GM21723 (cell line): Measurements from ENCODE around the gene HAPLN2.

Experiments
- ATAC-seq: cut with Tn5 transposase; IDR thresholded peaks from one replicate; pipeline ENCODE4 v1.9.1; 2021; ENCODE audit warnings: mild to moderate bottlenecking, moderate library complexity; ENCODE audit not compliant: unreplicated experiment

The HAPLN2 gene

DNA sequence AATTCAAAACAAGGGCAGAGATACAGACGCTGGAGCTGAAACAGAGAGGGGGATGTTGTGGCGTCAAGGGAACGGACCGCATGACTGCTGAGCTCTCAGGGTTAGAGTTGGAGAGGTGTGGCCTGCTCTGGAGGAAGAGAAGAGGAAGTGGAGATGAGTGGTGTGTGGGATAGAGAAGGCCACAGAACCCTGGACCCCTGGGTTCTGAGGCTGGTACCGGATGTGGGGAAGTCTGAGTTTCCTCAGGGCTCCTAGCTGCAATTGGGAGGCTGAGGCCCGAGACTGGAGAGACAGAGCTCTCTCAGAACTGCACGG, 24.5 kb downstream of the HAPLN2 start:
- ATAC-seq = no peak

DNA sequence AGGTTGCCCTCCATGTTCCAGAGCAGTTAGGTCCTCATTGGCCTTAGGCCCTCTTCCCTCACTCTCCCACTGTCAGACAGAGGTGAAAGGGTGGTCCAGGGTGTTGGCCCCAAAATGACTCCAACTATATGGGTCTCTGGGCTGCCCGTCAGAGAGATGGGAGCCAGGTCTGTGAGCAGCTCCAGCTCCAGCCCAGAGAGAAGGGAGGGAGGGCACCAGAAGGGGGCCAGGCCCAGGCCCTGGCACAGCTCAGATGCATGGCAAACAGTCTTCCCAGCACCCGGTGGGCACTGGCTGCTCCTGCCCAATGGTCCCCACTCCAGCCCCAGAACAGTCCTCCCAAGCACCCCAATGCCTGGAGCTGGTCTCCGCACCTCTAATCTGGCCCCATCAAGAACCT, 24.9 kb downstream of the HAPLN2 start:
- ATAC-seq = no peak

DNA sequence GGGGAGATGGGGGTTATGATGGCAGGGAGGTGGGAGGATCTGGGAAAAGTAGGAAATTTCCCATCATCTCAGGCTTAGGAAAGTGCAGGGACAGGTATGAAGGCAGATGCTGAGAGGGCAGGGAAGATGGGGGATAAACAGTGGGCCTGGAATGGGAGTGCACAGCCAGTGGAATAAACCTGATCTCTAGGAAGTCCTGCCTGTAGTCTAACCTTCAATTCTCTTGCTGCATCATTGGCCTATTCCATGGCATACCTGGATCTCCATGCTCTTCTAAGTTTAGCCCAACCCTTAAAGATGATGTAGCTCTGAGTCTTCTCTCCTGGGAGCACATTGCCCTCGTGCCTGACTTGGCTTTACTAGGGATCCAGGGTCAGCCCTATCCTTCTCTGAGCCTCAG, 25.4 kb downstream of the HAPLN2 start:
- no peak for ATAC-seq

DNA sequence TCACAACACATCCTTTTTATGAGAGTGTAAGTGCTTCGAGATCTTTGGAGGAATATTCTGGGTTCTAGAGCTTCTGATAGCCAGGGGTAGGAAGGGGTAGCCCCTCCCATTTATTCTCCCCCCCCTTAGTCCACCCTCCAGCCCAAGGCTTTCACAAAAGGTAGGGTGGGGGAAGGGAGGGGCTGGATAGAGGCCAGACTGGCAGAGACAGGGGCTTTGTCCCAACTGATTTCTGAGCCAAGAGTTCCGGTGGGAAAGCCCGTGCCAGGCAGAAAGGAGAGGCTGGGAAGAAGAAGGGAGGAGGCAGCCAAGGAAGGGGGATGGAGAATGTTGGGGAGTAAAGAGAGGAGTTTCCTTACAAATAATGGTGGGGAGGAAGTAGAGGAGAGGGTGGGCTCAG, 25.8 kb downstream of the HAPLN2 start:
- ATAC-seq = no peak

DNA sequence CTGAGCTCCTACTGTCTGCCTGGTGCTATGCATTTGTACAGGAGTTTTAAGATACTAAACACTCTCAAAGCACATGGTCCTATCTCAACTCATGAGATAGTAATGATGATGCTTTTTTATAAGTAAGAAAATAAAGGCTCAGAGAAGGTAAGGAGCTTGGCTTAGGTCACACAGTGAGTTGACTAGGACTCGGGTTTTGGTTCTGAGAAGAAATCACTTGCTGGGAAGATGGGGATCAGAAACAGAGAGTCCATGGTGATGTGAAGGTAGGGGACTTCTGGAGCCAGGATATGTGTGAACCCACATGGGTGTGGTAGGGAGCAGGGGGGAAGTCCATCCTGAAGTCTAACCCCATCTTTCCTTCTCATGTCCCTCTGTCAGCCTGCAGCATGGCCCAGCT, 26.5 kb downstream of the HAPLN2 start:
- ATAC-seq = no peak

DNA sequence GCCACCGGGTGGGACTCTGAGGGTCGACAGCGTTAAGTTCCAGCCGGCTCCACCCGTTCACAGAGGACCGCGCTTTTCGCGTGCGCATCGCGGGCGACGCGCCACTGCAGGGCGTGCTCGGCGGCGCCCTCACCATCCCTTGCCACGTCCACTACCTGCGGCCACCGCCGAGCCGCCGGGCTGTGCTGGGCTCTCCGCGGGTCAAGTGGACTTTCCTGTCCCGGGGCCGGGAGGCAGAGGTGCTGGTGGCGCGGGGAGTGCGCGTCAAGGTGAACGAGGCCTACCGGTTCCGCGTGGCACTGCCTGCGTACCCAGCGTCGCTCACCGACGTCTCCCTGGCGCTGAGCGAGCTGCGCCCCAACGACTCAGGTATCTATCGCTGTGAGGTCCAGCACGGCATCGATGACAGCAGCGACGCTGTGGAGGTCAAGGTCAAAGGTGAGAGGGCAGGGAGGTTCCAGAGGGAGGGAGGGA, 27.6 kb downstream of the HAPLN2 start:
- ATAC-seq = no peak

DNA sequence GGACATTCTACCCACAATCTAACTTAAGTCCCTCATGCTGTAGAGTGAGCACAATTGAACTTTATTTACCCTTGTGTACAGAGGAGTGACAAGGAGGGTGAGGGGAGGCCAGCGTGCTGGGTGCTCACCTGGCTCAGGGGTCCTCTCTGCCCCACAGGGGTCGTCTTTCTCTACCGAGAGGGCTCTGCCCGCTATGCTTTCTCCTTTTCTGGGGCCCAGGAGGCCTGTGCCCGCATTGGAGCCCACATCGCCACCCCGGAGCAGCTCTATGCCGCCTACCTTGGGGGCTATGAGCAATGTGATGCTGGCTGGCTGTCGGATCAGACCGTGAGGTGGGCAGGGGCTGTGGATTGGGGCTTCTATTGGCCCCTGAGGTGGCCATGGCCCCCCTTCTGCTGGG, 28.1 kb downstream of the HAPLN2 start:
- no peak for ATAC-seq

DNA sequence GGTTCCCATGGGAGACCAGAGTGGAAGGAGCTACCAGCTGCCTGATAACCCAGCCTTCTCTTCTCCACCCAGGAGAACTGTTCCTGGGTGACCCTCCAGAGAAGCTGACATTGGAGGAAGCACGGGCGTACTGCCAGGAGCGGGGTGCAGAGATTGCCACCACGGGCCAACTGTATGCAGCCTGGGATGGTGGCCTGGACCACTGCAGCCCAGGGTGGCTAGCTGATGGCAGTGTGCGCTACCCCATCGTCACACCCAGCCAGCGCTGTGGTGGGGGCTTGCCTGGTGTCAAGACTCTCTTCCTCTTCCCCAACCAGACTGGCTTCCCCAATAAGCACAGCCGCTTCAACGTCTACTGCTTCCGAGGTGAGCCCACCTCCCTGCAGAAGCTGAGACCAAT, 29.3 kb downstream of the HAPLN2 start:
- no peak for ATAC-seq

DNA sequence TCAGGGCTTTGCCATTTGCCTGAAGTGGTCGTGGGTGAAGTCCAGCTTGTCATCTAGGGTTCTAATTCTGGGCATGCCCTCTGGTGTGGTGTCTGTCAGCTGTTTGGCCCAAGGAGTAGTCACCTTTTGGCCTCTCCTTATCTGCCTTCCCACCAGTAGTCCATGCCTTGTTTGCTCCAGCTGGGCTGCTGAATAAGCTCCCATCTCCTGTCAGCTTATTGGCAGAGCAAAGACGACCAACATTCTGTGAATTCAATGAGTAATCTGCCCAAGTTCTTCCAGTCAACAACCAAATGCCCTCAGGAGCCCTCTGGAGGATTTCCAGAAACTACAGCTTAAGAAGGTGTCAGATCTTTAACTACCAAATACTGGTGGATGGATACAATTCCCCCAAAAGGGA, 29.7 kb downstream of the HAPLN2 start:
- no peak for ATAC-seq

DNA sequence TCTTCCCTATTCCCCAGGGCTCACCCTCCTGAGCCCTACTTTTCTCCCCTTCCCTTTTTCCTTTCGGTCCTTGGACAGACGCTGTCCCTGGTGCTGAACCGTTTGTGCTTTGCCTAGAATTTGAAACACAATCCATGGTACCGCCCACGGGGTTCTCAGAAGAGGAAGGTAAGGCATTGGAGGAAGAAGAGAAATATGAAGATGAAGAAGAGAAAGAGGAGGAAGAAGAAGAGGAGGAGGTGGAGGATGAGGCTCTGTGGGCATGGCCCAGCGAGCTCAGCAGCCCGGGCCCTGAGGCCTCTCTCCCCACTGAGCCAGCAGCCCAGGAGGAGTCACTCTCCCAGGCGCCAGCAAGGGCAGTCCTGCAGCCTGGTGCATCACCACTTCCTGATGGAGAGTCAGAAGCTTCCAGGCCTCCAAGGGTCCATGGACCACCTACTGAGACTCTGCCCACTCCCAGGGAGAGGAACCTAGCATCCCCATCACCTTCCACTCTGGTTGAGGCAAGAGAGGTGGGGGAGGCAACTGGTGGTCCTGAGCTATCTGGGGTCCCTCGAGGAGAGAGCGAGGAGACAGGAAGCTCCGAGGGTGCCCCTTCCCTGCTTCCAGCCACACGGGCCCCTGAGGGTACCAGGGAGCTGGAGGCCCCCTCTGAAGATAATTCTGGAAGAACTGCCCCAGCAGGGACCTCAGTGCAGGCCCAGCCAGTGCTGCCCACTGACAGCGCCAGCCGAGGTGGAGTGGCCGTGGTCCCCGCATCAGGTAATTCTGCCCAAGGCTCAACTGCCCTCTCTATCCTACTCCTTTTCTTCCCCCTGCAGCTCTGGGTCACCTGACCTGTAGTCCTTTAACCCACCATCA, 33.1 kb downstream of the HAPLN2 start:
- ATAC-seq = no peak

DNA sequence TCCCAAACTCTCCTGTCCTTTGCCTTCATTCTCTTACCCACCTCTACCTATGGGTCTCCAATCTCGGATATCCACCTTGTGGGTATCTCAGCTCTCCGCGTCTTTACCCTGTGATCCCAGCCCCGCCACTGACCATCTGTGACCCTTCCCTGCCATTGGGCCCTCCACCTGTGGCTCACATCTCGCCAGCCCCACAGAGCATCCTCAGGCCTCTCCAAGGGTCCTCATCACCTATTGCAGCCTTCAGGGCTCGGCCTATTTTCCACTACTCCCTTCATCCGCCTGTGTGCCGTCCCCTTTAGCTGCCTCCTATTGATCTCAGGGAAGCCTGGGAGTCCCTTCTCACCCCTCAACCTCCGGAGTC, 33.8 kb downstream of the HAPLN2 start:
- ATAC-seq = no peak

DNA sequence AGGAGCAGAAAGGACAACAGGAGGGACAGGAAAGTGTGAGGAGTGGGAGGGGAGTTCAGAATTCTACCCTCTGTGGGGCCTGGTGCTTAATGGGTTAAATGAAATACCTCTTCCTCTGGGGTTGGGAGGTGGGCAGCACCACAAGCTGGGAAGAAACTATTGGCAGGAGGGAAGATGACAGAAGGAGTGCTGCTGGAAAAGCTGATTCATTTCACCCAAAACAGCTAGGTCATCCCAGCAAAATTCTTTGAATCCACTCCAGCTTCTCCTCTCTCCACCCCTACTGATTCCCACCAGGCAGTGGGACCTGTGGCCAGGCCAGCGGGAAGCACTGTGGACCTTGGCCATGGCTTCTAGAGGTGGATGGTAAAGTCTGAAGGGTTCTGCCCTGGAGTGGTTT, 35.5 kb downstream of the HAPLN2 start:
- ATAC-seq = no peak

DNA sequence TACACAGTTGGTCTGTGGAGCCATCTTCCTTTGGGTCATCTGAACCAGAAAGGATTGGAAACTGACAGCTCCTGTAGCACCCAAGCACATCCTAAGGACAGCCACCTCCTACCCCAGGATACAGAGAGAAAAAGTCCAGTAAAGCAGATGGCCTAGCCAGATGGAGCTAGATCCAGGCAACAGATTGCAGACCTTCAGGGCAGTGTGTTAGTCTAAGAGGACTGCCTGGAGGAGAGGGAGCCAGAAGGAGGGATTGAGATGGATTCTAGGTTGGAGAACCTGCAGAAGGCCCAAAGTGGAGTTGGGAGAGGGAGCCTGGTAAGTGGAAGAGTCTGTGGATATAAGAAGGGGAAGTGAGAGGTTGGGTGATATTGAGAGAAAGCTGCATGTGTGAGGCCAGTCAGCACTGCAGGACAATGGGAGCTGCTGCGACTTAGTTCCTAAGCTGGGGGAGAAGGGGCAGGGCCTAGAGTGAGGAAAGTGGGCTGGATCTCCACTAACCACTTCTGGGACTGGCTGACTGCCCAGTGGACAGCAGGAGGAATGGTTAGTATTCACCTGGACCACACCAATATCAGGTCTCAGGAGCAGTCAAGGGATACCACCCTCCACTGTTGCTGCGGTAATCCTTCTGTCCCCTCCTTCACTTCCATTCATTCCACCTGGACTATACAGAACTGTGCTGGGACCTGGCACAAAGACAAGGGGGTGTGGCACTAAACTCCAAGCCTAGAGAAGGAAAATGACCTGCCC, 36.1 kb downstream of the HAPLN2 start:
- ATAC-seq = no peak

DNA sequence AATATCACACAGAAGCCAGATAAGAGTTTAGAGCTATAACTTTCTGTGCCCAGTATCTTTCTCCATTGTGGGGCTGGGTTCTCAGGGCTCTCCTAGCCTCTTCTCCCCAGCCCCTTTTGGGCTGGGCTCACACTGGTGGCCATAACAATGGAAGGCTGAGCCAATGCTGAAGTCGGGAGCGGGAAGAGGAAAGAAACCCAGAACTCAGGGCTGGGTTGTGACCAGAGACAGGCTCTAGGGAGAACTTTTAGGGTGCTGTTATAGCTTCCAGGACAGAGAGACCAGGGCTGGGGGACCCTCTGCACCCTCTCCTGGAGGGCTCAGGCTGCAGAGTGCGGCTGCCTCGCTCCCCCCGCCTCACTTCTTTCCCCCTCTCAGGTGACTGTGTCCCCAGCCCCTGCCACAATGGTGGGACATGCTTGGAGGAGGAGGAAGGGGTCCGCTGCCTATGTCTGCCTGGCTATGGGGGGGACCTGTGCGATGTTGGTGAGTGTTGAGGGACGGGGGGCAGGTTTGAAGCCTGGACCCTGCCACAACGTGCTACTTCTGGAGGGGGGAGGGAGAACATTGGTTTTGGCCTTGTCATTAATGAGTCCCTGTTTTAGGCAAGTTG, 36.8 kb downstream of the HAPLN2 start:
- no peak for ATAC-seq

DNA sequence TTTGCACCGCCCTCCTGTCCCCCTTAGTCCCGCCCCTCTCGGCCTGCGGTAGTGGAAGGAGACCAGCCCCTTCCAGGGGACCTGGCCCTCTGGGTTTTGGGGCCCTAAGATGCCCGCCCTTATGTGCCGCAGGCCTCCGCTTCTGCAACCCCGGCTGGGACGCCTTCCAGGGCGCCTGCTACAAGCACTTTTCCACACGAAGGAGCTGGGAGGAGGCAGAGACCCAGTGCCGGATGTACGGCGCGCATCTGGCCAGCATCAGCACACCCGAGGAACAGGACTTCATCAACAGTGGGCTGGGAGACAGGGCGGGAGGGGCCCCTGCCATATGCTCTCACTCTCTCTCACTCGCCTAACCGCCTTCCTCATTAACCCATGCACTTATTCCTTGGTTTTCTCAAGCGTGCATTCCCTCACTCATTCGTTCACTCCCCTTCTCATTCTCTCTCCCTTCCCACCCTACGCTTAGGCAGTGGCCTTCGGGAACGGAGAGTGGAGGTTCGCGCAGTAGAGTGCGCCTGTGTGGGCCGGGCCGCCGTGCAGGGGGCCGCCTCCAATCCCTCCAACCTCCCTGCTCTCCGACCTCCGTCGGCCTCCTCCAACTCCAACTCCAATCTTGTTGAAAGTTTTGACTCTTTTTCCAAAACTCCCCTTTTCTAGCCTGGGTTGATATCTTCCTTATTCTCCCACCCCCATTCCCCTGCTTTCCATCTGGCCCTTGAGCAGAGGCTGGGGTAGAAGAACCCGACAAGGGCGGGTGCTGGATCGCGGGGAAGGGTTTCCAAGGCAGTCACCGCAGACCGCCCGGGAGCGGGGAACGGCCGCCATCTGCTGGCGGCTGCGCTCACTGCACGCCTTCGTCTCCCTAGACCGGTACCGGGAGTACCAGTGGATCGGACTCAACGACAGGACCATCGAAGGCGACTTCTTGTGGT, 37.9 kb downstream of the HAPLN2 start:
- no peak for ATAC-seq

DNA sequence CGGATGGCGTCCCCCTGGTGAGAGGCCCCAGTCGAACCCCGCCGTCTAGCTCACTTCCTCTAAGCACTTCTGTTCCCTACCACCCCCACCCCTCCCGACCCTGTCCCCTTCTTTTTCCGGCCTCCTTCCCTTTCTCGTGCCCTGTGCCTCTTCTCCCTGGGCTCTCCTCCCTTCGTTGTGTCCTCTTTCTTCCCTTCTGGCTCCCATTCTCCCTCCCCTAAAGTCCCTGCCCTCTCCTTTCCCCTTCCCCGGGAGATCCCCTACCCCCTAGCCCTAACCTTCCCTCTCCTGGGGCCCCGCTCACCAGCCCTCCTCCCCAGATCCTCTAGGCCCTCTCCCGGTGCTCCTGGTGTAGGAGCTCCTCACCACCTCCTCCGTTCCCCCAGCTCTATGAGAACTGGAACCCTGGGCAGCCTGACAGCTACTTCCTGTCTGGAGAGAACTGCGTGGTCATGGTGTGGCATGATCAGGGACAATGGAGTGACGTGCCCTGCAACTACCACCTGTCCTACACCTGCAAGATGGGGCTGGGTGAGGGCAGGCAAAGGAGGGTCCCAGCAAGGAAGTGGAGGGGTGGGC, 38.6 kb downstream of the HAPLN2 start:
- ATAC-seq = no peak

DNA sequence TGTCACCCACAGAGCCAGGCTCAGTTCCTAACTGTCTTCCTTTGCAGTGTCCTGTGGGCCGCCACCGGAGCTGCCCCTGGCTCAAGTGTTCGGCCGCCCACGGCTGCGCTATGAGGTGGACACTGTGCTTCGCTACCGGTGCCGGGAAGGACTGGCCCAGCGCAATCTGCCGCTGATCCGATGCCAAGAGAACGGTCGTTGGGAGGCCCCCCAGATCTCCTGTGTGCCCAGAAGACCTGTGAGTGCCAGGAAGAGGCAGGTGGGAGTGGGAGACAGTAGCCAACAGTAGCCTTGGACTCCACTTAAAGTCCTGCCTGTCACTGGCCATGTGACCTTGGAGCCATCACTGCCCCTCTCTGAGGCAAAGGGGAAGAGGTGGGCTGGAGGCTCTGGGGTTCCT, 39.3 kb downstream of the HAPLN2 start:
- ATAC-seq = no peak

DNA sequence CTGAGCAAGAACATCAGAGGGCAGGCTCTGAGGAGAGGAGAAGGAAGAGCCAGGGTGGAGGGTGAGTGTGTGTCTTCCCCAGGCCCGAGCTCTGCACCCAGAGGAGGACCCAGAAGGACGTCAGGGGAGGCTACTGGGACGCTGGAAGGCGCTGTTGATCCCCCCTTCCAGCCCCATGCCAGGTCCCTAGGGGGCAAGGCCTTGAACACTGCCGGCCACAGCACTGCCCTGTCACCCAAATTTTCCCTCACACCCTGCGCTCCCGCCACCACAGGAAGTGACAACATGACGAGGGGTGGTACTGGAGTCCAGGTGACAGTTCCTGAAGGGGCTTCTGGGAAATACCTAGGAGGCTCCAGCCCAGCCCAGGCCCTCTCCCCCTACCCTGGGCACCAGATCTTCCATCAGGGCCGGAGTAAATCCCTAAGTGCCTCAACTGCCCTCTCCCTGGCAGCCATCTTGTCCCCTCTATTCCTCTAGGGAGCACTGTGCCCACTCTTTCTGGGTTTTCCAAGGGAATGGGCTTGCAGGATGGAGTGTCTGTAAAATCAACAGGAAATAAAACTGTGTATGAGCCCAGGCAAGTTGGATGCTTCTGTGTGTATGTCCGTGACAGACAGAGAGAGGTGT, 39.8 kb downstream of the HAPLN2 start:
- ATAC-seq = no peak

DNA sequence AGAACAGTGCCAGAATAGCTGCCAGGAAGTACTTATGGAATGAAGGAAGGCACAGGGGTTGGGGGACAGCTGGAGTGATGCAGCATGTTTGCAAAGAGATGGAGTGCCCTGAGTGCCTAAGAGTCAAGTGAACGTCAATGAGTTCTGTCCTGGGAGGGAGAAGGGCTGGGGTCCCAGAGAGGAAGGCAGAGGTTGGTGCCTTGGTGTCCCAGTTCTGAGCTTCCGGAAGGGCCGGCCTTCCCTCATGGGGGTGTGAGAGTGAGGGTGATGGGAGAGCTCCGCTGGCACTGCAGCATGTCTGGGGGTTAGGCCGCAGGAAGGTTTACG, 40.4 kb downstream of the HAPLN2 start:
- ATAC-seq = no peak

DNA sequence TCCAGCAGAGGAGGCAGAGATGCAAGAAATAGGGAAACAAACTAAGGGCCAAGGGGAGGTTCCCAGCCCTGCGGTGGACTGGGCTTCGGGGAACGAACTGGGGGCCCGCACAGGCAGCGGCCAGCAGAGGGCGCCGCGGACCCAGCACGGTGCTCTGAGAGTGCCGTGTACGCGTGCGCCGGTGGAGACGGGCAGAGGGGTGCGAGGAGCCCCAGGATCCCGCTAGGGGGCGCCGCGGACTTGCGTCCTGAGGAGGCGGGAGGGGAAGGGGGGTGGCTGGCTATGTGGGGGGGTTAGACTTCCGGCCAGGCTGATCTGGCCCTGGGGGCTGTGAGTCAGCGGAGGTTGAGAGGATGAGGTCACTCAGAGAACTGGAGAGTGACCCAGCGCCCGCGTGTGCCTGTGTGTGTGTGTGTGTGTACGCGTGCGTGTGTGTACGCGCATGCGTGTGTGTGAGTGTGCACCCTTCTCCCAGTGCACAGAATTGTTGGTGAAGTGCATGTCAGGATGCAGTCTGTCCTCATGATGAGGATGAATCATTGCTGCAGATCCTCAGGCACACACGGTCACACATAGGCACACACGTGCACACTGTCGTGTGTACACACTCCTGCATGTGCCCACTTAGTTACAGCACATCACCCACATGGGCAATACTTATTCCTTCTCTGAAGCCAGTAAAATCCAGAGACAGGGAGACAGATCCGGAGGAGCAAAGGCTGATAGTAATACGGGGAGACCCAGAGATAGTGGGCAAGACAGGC, 41.0 kb downstream of the HAPLN2 start:
- peak; percentile 55 for ATAC-seq
